IPS-15b (cell line): ENCODE results near the gene SUPT5H.

ENCODE experiments used
- H3K27me3 ChIP-seq: one replicate; pipeline ENCODE4 v1.6.1; 2013; ENCODE audit warnings: low read length; ENCODE audit not compliant: control insufficient read depth, insufficient read depth
- H3K36me3 ChIP-seq: one replicate; pipeline ENCODE4 v1.6.1; 2013; ENCODE audit warnings: low read length; ENCODE audit not compliant: control insufficient read depth, insufficient read depth
- H3K4me1 ChIP-seq: one replicate; pipeline ENCODE4 v1.6.1; 2013; ENCODE audit warnings: mild to moderate bottlenecking, low read length; ENCODE audit not compliant: control insufficient read depth, insufficient read depth
- H3K4me3 ChIP-seq: one replicate; pipeline ENCODE4 v1.5.1; 2013; ENCODE audit warnings: low read depth, low read length
- H3K9ac ChIP-seq: one replicate; pipeline ENCODE4 v1.6.1; 2013; ENCODE audit warnings: low read depth, mild to moderate bottlenecking, low read length
- H3K9me3 ChIP-seq: one replicate; pipeline ENCODE4 v1.6.1; 2013; ENCODE audit warnings: mild to moderate bottlenecking, low read length; ENCODE audit not compliant: control insufficient read depth, insufficient read depth

SUPT5H gene

GRCh38 chr19:39498798-39499642 lies 53.6 kb downstream of the SUPT5H start, which contains the start of gene DLL3:
TSS of gene DLL3 (plus strand) at chr19:39498947. CDS start at chr19:39498975, 28 bp downstream.
- Histone ChIP-seq H3K4me3 (peak within 1 kb of the TSS; percentile 49), H3K9ac (no peak within 1 kb of the TSS)

GRCh38 chr19:39499932-39500331 lies 54.5 kb downstream of the SUPT5H start:
- Histone ChIP-seq H3K4me3 (no peak overlapping the region), H3K4me1 (peaks cover 3% of the 10 kb centered on the region), H3K36me3 (no peaks in the 10 kb centered on the region), H3K9ac (no peak overlapping the region), H3K27me3 (peaks cover 65% of the 10 kb centered on the region), H3K9me3 (no peaks in the 10 kb centered on the region)

More at GRCh38 chr19:39498798-39499642, 53.6 kb downstream of the SUPT5H start, which contains the start of gene DLL3:
- peaks cover 56% of the 10 kb centered on the region for H3K27me3 ChIP-seq
- H3K4me1 ChIP-seq, result peaks cover 3% of the 10 kb centered on the region
- no peaks in the 10 kb centered on the region for H3K36me3 ChIP-seq
- no peaks in the 10 kb centered on the region for H3K9me3 ChIP-seq

- Histone ChIP-seq H3K4me3 (no peak overlapping the region), H3K9ac (no peak overlapping the region), H3K27me3 (peaks cover 72% of the 10 kb centered on the region), H3K36me3 (no peaks in the 10 kb centered on the region), H3K9me3 (no peaks in the 10 kb centered on the region), H3K4me1 (peaks cover 3% of the 10 kb centered on the region)
Measured at GRCh38 chr19:39500543-39500942, 55.2 kb downstream of the SUPT5H start.

GRCh38 chr19:39501340-39501739 lies 56.0 kb downstream of the SUPT5H start:
- Histone ChIP-seq H3K4me3 (no peak overlapping the region), H3K9ac (no peak overlapping the region), H3K36me3 (no peaks in the 10 kb centered on the region), H3K27me3 (peaks cover 80% of the 10 kb centered on the region), H3K4me1 (peaks cover 3% of the 10 kb centered on the region), H3K9me3 (no peaks in the 10 kb centered on the region)

- H3K36me3 ChIP-seq, result no peaks in the 10 kb centered on the region
- no peaks in the 10 kb centered on the region for H3K9me3 ChIP-seq
- peaks cover 93% of the 10 kb centered on the region for H3K27me3 ChIP-seq
- H3K4me1 ChIP-seq, result no peaks in the 10 kb centered on the region
- H3K4me3 ChIP-seq, result peak overlapping the region; percentile 22
- no peak overlapping the region for H3K9ac ChIP-seq
Measured at GRCh38 chr19:39502640-39503417, 57.4 kb downstream of the SUPT5H start.

GRCh38 chr19:39506598-39506943 lies 61.2 kb downstream of the SUPT5H start:
- H3K27me3 ChIP-seq, result peaks cover 75% of the 10 kb centered on the region
- no peaks in the 10 kb centered on the region for H3K9me3 ChIP-seq
- H3K36me3 ChIP-seq, result no peaks in the 10 kb centered on the region
- no peak overlapping the region for H3K9ac ChIP-seq
- no peaks in the 10 kb centered on the region for H3K4me1 ChIP-seq
- H3K4me3 ChIP-seq, result peak overlapping the region; percentile 6

- Histone ChIP-seq H3K4me3 (peak overlapping the region; percentile 78), H3K9me3 (no peaks in the 10 kb centered on the region), H3K9ac (peak overlapping the region; percentile 24), H3K4me1 (no peaks in the 10 kb centered on the region), H3K27me3 (peaks cover 70% of the 10 kb centered on the region), H3K36me3 (no peaks in the 10 kb centered on the region)
Measured at GRCh38 chr19:39506944-39507714, 61.7 kb downstream of the SUPT5H start.

GRCh38 chr19:39507715-39508364 lies 62.5 kb downstream of the SUPT5H start:
- Histone ChIP-seq H3K27me3 (peaks cover 66% of the 10 kb centered on the region), H3K9me3 (no peaks in the 10 kb centered on the region), H3K9ac (peak overlapping the region; percentile 24), H3K4me3 (peak overlapping the region; percentile 78), H3K36me3 (no peaks in the 10 kb centered on the region), H3K4me1 (no peaks in the 10 kb centered on the region)

GRCh38 chr19:39508629-39509028 lies 63.2 kb downstream of the SUPT5H start:
- H3K9ac ChIP-seq, result no peak overlapping the region
- peaks cover 59% of the 10 kb centered on the region for H3K27me3 ChIP-seq
- no peaks in the 10 kb centered on the region for H3K36me3 ChIP-seq
- no peaks in the 10 kb centered on the region for H3K4me1 ChIP-seq
- no peaks in the 10 kb centered on the region for H3K9me3 ChIP-seq
- no peak overlapping the region for H3K4me3 ChIP-seq

GRCh38 chr19:39509233-39509632 lies 63.9 kb downstream of the SUPT5H start:
- no peaks in the 10 kb centered on the region for H3K4me1 ChIP-seq
- no peaks in the 10 kb centered on the region for H3K9me3 ChIP-seq
- no peak overlapping the region for H3K9ac ChIP-seq
- no peak overlapping the region for H3K4me3 ChIP-seq
- H3K36me3 ChIP-seq, result no peaks in the 10 kb centered on the region
- peaks cover 59% of the 10 kb centered on the region for H3K27me3 ChIP-seq

- Histone ChIP-seq H3K9me3 (no peaks in the 10 kb centered on the region), H3K27me3 (peaks cover 28% of the 10 kb centered on the region)
Measured at GRCh38 chr19:39512988-39513387, 67.6 kb downstream of the SUPT5H start.

More at GRCh38 chr19:39512988-39513387, 67.6 kb downstream of the SUPT5H start:
- Histone ChIP-seq H3K36me3 (no peaks in the 10 kb centered on the region), H3K9ac (no peak overlapping the region), H3K4me3 (no peak overlapping the region), H3K4me1 (no peaks in the 10 kb centered on the region)
